ENCODE results near the gene NLGN1.

- TF ChIP-seq POLR2A (IDR thresholded peaks at IDR 0.05; ENCODE audit: low read depth) (no peak), CTCF (IDR thresholded peaks at IDR 0.05) (no peak), POLR2AphosphoS5 (IDR thresholded peaks at IDR 0.05) (no peak)
Measured at GRCh38 chr3:173849489-173849888, 451.9 kb downstream of the NLGN1 start.
